ENCODE data around the gene PNPLA8. TPM values are rescaled to one million over a fixed set of nuclear protein-coding genes. Genes with fewer than 3 reads are reported as not detected.
A peak's percentile ranks its signal among the peaks of the same experiment; 100 is the strongest.

Gene PNPLA8
- total and polyA plus RNA-seq, 2 donors from 2014 or later = 17.7 to 33.9 TPM

DNA sequence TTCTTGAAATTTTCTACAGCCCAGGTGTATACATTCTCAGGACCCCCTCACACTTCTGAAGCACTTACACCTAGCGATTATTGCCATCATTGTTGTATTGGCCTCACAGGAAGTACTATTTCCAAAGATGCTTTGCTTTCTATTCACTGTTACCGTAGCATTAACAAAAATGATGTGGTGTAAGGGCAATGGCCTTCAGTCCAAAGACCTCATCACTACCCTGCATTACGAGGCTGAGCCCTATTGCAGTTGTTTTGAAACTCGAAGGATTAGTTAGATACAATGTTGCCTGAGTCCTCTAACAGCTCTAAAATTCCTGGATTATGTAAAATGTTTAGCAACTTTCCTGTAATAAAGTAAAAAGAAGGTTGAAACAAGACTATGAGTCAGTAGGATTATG lies 72.6 kb downstream of the PNPLA8 start:
- Histone ChIP-seq H3K9me3 (ENCODE audit: control insufficient read depth in 2 of 3, insufficient read depth in 1 of 3, low read length in 3 of 3) (no peaks in the 10 kb centered on the region), H3K9ac (ENCODE audit: low read length in 3 of 3) (no peak overlapping the region), H3K4me1 (ENCODE audit: control insufficient read depth in 2 of 3, insufficient read depth in 2 of 3, low read depth in 1 of 3, low read length in 3 of 3) (peaks cover 0 to 11% (median 0%) of the 10 kb centered on the region in 3 donors), H3K27me3 (ENCODE audit: control insufficient read depth, insufficient read depth, low read length) (peaks cover 9% of the 10 kb centered on the region), H3K27ac (ENCODE audit: low read depth in 2 of 2, low read length in 2 of 2) (no peak overlapping the region), H3K4me3 (ENCODE audit: low read length in 3 of 3) (no peak overlapping the region), H3K36me3 (ENCODE audit: control insufficient read depth in 2 of 3, insufficient read depth in 3 of 3, low read length in 3 of 3) (no peaks in the 10 kb centered on the region)
- TF ChIP-seq, protein P1, sequence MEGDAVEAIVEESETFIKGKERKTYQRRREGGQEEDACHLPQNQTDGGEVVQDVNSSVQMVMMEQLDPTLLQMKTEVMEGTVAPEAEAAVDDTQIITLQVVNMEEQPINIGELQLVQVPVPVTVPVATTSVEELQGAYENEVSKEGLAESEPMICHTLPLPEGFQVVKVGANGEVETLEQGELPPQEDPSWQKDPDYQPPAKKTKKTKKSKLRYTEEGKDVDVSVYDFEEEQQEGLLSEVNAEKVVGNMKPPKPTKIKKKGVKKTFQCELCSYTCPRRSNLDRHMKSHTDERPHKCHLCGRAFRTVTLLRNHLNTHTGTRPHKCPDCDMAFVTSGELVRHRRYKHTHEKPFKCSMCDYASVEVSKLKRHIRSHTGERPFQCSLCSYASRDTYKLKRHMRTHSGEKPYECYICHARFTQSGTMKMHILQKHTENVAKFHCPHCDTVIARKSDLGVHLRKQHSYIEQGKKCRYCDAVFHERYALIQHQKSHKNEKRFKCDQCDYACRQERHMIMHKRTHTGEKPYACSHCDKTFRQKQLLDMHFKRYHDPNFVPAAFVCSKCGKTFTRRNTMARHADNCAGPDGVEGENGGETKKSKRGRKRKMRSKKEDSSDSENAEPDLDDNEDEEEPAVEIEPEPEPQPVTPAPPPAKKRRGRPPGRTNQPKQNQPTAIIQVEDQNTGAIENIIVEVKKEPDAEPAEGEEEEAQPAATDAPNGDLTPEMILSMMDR (IDR thresholded peaks at IDR 0.05; ENCODE audit: borderline replicate concordance, extremely low read depth, insufficient read depth) = no peak
- FAIRE-seq (no peak), DNase-seq (no peak)
- intact Hi-C loops (cut with DNase I) = no loop called here

DNA sequence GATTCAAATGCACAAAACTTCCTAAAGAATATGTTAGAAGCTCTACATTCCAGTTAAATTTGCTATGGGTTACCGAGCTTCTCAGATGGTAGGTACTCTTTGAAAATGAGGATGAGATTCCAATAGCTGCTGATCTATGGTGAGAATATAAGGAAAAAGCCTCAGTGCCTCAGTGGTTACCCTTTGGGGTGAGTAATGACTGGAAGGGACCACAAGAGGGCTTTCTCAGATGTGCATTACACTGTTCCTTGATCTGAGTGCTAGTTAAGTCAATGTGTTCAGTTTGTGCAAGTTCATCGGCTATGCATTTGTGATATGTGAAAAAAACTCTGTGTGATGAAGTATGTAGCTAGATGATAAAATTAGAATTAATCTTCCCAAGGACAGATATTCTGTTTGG lies 73.2 kb downstream of the PNPLA8 start:
- FAIRE-seq (no peak), DNase-seq (peak in 1 of 5 donors; percentile 19)
- no peaks in the 10 kb centered on the region for H3K36me3 ChIP-seq (ENCODE audit: control insufficient read depth in 2 of 3, insufficient read depth in 3 of 3, low read length in 3 of 3)
- H3K27me3 ChIP-seq (ENCODE audit: control insufficient read depth, insufficient read depth, low read length) = peaks cover 9% of the 10 kb centered on the region
- no peak overlapping the region for H3K4me3 ChIP-seq (ENCODE audit: low read length in 3 of 3)
- TF ChIP-seq, protein P1 (IDR thresholded peaks at IDR 0.05; ENCODE audit: borderline replicate concordance, extremely low read depth, insufficient read depth) = peak; percentile 25
- peaks cover 0 to 11% (median 0%) of the 10 kb centered on the region in 3 donors for H3K4me1 ChIP-seq (ENCODE audit: control insufficient read depth in 2 of 3, insufficient read depth in 2 of 3, low read depth in 1 of 3, low read length in 3 of 3)
- H3K27ac ChIP-seq (ENCODE audit: low read depth in 2 of 2, low read length in 2 of 2) = no peak overlapping the region
- H3K9me3 ChIP-seq (ENCODE audit: control insufficient read depth in 2 of 3, insufficient read depth in 1 of 3, low read length in 3 of 3) = no peaks in the 10 kb centered on the region
- intact Hi-C loops (cut with DNase I) = no loop called here
- no peak overlapping the region for H3K9ac ChIP-seq (ENCODE audit: low read length in 3 of 3)

DNA sequence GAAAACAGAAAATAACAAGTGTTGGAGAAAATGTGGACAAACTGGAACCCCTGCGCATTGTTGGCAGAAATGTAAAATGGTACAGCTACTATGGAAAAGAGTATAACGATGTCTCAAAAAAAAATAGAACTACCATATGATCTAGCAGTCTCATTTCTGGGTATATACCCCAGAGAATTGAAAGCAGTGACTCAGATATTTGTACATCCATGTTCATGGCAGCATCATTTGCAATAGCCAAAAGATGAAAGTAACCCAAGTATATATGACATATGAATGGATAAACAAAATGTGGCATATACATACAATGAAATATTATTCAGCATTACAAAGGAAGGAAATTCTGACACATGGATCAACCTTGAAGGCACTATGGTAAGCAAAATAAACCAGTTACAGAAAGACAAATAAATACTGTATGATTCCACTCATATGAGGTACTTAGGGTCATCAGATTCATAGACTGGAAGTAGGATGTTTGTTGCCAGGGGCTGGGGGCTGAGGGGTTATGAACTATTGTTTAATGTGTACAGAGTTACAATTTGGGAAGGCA lies 74.6 kb downstream of the PNPLA8 start:
- TF ChIP-seq, protein P1 (IDR thresholded peaks at IDR 0.05; ENCODE audit: borderline replicate concordance, extremely low read depth, insufficient read depth) = no peak
- intact Hi-C loops (cut with DNase I) = no loop called here
- Histone ChIP-seq H3K4me1 (ENCODE audit: control insufficient read depth in 2 of 3, insufficient read depth in 2 of 3, low read depth in 1 of 3, low read length in 3 of 3) (peaks cover 0 to 11% (median 0%) of the 10 kb centered on the region in 3 donors), H3K27me3 (ENCODE audit: control insufficient read depth, insufficient read depth, low read length) (peaks cover 3% of the 10 kb centered on the region), H3K36me3 (ENCODE audit: control insufficient read depth in 2 of 3, insufficient read depth in 3 of 3, low read length in 3 of 3) (no peaks in the 10 kb centered on the region), H3K9ac (ENCODE audit: low read length in 3 of 3) (no peak overlapping the region), H3K27ac (ENCODE audit: low read depth in 2 of 2, low read length in 2 of 2) (no peak overlapping the region), H3K4me3 (ENCODE audit: low read length in 3 of 3) (no peak overlapping the region), H3K9me3 (ENCODE audit: control insufficient read depth in 2 of 3, insufficient read depth in 1 of 3, low read length in 3 of 3) (no peaks in the 10 kb centered on the region)
- DNase-seq (no peak), FAIRE-seq (no peak)

DNA sequence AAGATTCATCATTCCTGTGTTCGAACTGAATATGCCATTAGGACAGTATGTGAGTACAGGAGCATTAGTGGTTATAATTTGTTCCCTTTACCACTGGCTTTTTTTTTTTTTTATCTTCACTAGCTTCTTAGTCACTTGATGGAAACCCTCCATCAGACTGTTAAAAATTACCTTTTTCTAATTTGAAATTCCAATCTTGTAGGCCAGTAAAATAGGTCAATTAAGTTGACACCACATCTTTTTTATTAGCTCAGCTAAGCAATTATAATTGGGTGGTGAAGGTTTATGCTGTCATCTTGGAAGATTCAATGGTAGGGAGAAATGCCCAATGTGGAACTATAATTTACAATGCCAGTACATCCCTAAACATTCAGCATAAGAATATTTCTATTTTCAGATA lies 75.8 kb downstream of the PNPLA8 start:
- H3K9ac ChIP-seq (ENCODE audit: low read length in 3 of 3) = no peak overlapping the region
- H3K4me1 ChIP-seq (ENCODE audit: control insufficient read depth in 2 of 3, insufficient read depth in 2 of 3, low read depth in 1 of 3, low read length in 3 of 3) = peaks cover 0 to 3% (median 0%) of the 10 kb centered on the region in 3 donors
- intact Hi-C loops (cut with DNase I) = no loop called here
- H3K36me3 ChIP-seq (ENCODE audit: control insufficient read depth in 2 of 3, insufficient read depth in 3 of 3, low read length in 3 of 3) = no peaks in the 10 kb centered on the region
- H3K4me3 ChIP-seq (ENCODE audit: low read length in 3 of 3) = no peak overlapping the region
- FAIRE-seq (peak; percentile 38), DNase-seq (peak in 1 of 5 donors; percentile 20)
- peaks cover 3% of the 10 kb centered on the region for H3K27me3 ChIP-seq (ENCODE audit: control insufficient read depth, insufficient read depth, low read length)
- H3K27ac ChIP-seq (ENCODE audit: low read depth in 2 of 2, low read length in 2 of 2) = no peak overlapping the region
- H3K9me3 ChIP-seq (ENCODE audit: control insufficient read depth in 2 of 3, insufficient read depth in 1 of 3, low read length in 3 of 3) = no peaks in the 10 kb centered on the region
- TF ChIP-seq, protein P1 (IDR thresholded peaks at IDR 0.05; ENCODE audit: borderline replicate concordance, extremely low read depth, insufficient read depth) = no peak

All from kidney (tissue), 14 donors.